Stimulated activated CD4-positive, alpha-beta T cell treated with anti-CD3 and anti-CD28 coated beads, Interleukin-2, amount 100 ng/mL, for 4 hours (primary cell): Measurements from ENCODE around the gene PLEKHG4.

ENCODE experiments used
- DNase-seq: peaks from one replicate; pipeline ENCODE4 v3.0.0-alpha.2; 2020; ENCODE audit warnings: low read depth

PLEKHG4 gene

GRCh38 chr16:67260426-67261063 is 18.8 kb upstream of the PLEKHG4 start:
- no peak for DNase-seq

GRCh38 chr16:67263201-67263600 is 16.1 kb upstream of the PLEKHG4 start:
- DNase-seq = no peak

- no peak for DNase-seq
These were observed 15.1 kb upstream of the PLEKHG4 start for GRCh38 chr16:67264277-67264676.

GRCh38 chr16:67264866-67265265 is 14.5 kb upstream of the PLEKHG4 start:
- no peak for DNase-seq

- DNase-seq = no peak
These were observed 13.5 kb upstream of the PLEKHG4 start for GRCh38 chr16:67265834-67266233.

- DNase-seq = no peak
These were observed 11.2 kb upstream of the PLEKHG4 start for GRCh38 chr16:67268136-67268579.

GRCh38 chr16:67269766-67270165 is 9.6 kb upstream of the PLEKHG4 start:
- no peak for DNase-seq

- no peak for DNase-seq
These were observed 8.4 kb upstream of the PLEKHG4 start for GRCh38 chr16:67270931-67271338.

- no peak for DNase-seq
These were observed 7.9 kb upstream of the PLEKHG4 start for GRCh38 chr16:67271446-67271845.

- no peak for DNase-seq
These were observed 4.0 kb upstream of the PLEKHG4 start for GRCh38 chr16:67275321-67275720.

- no peak for DNase-seq
These were observed 1.9 kb upstream of the PLEKHG4 start for GRCh38 chr16:67277294-67277998.

- no peak for DNase-seq
These were observed 1.1 kb upstream of the PLEKHG4 start for GRCh38 chr16:67277999-67278772.

GRCh38 chr16:67278773-67279295 is 498 bp upstream of the PLEKHG4 start:
- DNase-seq = peak; percentile 19

GRCh38 chr16:67280090-67281015 is 1.0 kb downstream of the PLEKHG4 start:
- no peak for DNase-seq

- DNase-seq = no peak
These were observed 2.5 kb downstream of the PLEKHG4 start for GRCh38 chr16:67281536-67282446.

GRCh38 chr16:67282447-67282805 is 3.1 kb downstream of the PLEKHG4 start:
- no peak for DNase-seq

- no peak for DNase-seq
These were observed 3.9 kb downstream of the PLEKHG4 start for GRCh38 chr16:67283039-67283825.

GRCh38 chr16:67283826-67284555 is 4.7 kb downstream of the PLEKHG4 start:
- DNase-seq = no peak
